ENCODE data around the gene CUL2. TPM values are rescaled to one million over a fixed set of nuclear protein-coding genes. Genes with fewer than 3 reads are reported as not detected.

Gene CUL2
- total RNA-seq, 2 donors from 2014 or later = 7.3 to 8.0 TPM

- Histone ChIP-seq H3K27me3 (no peaks in the 10 kb centered on the region), H3K4me1 (peaks cover 8% of the 10 kb centered on the region), H3K27ac (no peak overlapping the region), H3K4me3 (no peak overlapping the region), H3K36me3 (replicated peaks in 1 of 2; ENCODE audit: insufficient read depth in 1 of 2, low read depth in 2 of 2) (peaks cover 0 to 7% of the 10 kb centered on the region in 2 donors), H3K9me3 (no peaks in the 10 kb centered on the region)
- WGBS, 2 donors = 82 to 96% methylated on average over 4 to 6 of the region's 6 CpGs
- DNase-seq = no peak
- TF ChIP-seq CTCF (IDR thresholded peaks at IDR 0.05) (no peak), POLR2A (IDR thresholded peaks at IDR 0.05) (no peak)
- ATAC-seq = no peak
- intact Hi-C loops (cut with DNase I) = no loop called here
These were observed 49.2 kb downstream of the CUL2 start for GRCh38 chr10:35040760-35041501.

GRCh38 chr10:35037104-35037503, 53.0 kb downstream of the CUL2 start:
- DNase-seq (no peak), ATAC-seq (no peak)
- H3K27ac ChIP-seq = no peak overlapping the region
- H3K4me3 ChIP-seq = no peak overlapping the region
- H3K9me3 ChIP-seq = no peaks in the 10 kb centered on the region
- peaks cover 0 to 13% of the 10 kb centered on the region in 2 donors for H3K36me3 ChIP-seq (replicated peaks in 1 of 2; ENCODE audit: insufficient read depth in 1 of 2, low read depth in 2 of 2)
- no peaks in the 10 kb centered on the region for H3K27me3 ChIP-seq
- H3K4me1 ChIP-seq = no peaks in the 10 kb centered on the region
- TF ChIP-seq POLR2A (IDR thresholded peaks at IDR 0.05) = no peak
- TF ChIP-seq CTCF (IDR thresholded peaks at IDR 0.05) = no peak
- 95% methylated on average over 4 of the region's 4 CpGs for WGBS, 2 donors
- intact Hi-C loops (cut with DNase I) = no loop called here

DNA sequence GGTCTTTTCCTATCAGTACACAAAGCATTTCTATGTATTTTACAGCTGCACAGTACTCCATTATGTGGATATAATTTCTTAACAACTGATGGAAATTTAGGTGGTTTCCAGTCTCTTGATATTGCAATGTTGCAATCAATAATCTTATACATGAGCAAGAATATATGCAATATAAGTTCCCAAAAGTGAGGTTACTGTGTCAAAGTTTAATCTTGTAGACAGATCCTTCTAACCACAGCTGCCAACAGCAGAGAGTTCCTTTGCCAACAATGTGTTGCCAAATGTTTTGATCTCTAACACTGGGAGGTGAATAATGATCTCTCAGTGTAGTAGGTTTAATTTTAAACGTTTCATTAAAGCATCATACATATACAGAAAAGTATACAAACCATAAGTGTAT, 54.5 kb downstream of the CUL2 start:
- TF ChIP-seq POLR2A (IDR thresholded peaks at IDR 0.05) (no peak), CTCF (IDR thresholded peaks at IDR 0.05) (no peak)
- Histone ChIP-seq H3K27ac (no peak overlapping the region), H3K27me3 (no peaks in the 10 kb centered on the region), H3K4me1 (no peaks in the 10 kb centered on the region), H3K9me3 (no peaks in the 10 kb centered on the region), H3K36me3 (replicated peaks in 1 of 2; ENCODE audit: insufficient read depth in 1 of 2, low read depth in 2 of 2) (peaks cover 0 to 14% of the 10 kb centered on the region in 2 donors), H3K4me3 (no peak overlapping the region)
- ATAC-seq (no peak), DNase-seq (no peak)
- WGBS, 2 donors = 14 to 18% methylated on average over 1 of the region's 1 CpG
- intact Hi-C loops (cut with DNase I) = no loop called here

DNA sequence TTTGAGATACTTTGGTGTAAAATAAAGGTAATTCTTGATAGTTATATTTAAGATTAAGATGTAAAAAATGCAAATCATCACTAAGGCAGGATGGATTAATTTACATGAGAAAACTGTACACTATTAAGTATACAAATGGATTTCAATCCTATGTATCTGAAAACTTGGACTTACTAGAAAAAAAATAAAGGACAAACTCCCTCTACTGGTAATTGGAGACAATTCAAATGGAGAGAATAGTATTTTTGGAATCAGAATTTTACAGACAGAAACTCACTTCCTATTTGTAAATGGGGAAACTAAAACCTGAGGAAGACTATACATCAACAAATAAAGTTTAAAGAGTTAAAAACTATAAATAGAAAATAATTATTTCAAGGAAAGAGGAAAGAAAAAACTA, 62.6 kb downstream of the CUL2 start:
- intact Hi-C loops (cut with DNase I) = no loop called here
- Histone ChIP-seq H3K27me3 (no peaks in the 10 kb centered on the region), H3K4me3 (no peak overlapping the region), H3K4me1 (no peaks in the 10 kb centered on the region), H3K27ac (no peak overlapping the region), H3K36me3 (replicated peaks in 1 of 2; ENCODE audit: insufficient read depth in 1 of 2, low read depth in 2 of 2) (peaks cover 4 to 24% of the 10 kb centered on the region in 2 donors), H3K9me3 (no peaks in the 10 kb centered on the region)
- DNase-seq (no peak), ATAC-seq (no peak)
- TF ChIP-seq POLR2A (IDR thresholded peaks at IDR 0.05) (no peak), CTCF (IDR thresholded peaks at IDR 0.05) (peak in 6 of 7 experiments; percentile 27 to 42 (median 34))

- H3K27me3 ChIP-seq = no peaks in the 10 kb centered on the region
- ATAC-seq (no peak), DNase-seq (no peak)
- TF ChIP-seq POLR2A (IDR thresholded peaks at IDR 0.05) (no peak), CTCF (IDR thresholded peaks at IDR 0.05) (no peak)
- no peaks in the 10 kb centered on the region for H3K4me1 ChIP-seq
- no peak overlapping the region for H3K4me3 ChIP-seq
- no peaks in the 10 kb centered on the region for H3K9me3 ChIP-seq
- H3K27ac ChIP-seq = no peak overlapping the region
- intact Hi-C loops (cut with DNase I) = no loop called here
- peaks cover 4 to 17% of the 10 kb centered on the region in 2 donors for H3K36me3 ChIP-seq (replicated peaks in 1 of 2; ENCODE audit: insufficient read depth in 1 of 2, low read depth in 2 of 2)
These were observed 64.2 kb downstream of the CUL2 start for GRCh38 chr10:35025916-35026315.
